ENCODE measurements around the gene ZKSCAN3. TPM values are rescaled to one million over a fixed set of nuclear protein-coding genes. Genes with fewer than 3 reads are reported as not detected.
A peak's percentile ranks its signal among the peaks of the same experiment; 100 is the strongest.

ZKSCAN3 gene
- total RNA-seq, 1 donor from 2014 or later = 12.3 TPM

- H4K20me1 ChIP-seq (ENCODE audit: low read depth) = no peaks in the 10 kb centered on the region
- H3K9me3 ChIP-seq (ENCODE audit: low read depth) = peaks cover 15% of the 10 kb centered on the region
- H3K4me3 Mint-ChIP-seq = no peak overlapping the region
- no peak overlapping the region for H2AFZ ChIP-seq (replicated peaks)
- no peak overlapping the region for H3K4me3 ChIP-seq
- H3K9me3 Mint-ChIP-seq = peaks cover 37% of the 10 kb centered on the region
- no peak for DNase-seq (ENCODE audit: low spot score)
- H3K9ac ChIP-seq = no peak overlapping the region
- no peak overlapping the region for H3K27ac ChIP-seq
- H3K27me3 Mint-ChIP-seq (ENCODE audit: insufficient read depth, low read depth) = no peaks in the 10 kb centered on the region
- H3K79me2 ChIP-seq (ENCODE audit: low read depth) = no peaks in the 10 kb centered on the region
- no peak for TF ChIP-seq EZH2phosphoT487 (IDR thresholded peaks at IDR 0.05)
- TF ChIP-seq, protein P1, sequence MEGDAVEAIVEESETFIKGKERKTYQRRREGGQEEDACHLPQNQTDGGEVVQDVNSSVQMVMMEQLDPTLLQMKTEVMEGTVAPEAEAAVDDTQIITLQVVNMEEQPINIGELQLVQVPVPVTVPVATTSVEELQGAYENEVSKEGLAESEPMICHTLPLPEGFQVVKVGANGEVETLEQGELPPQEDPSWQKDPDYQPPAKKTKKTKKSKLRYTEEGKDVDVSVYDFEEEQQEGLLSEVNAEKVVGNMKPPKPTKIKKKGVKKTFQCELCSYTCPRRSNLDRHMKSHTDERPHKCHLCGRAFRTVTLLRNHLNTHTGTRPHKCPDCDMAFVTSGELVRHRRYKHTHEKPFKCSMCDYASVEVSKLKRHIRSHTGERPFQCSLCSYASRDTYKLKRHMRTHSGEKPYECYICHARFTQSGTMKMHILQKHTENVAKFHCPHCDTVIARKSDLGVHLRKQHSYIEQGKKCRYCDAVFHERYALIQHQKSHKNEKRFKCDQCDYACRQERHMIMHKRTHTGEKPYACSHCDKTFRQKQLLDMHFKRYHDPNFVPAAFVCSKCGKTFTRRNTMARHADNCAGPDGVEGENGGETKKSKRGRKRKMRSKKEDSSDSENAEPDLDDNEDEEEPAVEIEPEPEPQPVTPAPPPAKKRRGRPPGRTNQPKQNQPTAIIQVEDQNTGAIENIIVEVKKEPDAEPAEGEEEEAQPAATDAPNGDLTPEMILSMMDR (IDR thresholded peaks at IDR 0.05) = no peak
- TF ChIP-seq EZH2 (IDR thresholded peaks at IDR 0.05) = no peak
- no peaks in the 10 kb centered on the region for H3K27me3 ChIP-seq
- H3K27ac Mint-ChIP-seq = no peak overlapping the region
- H3K36me3 ChIP-seq = peaks cover 9% of the 10 kb centered on the region
- H3K4me2 ChIP-seq = no peak overlapping the region
- H3K36me3 Mint-ChIP-seq = peaks cover 40% of the 10 kb centered on the region
- H3K4me1 Mint-ChIP-seq = no peaks in the 10 kb centered on the region
- H3F3A ChIP-seq (ENCODE audit: low read depth) = peaks cover 9% of the 10 kb centered on the region
- peaks cover 8% of the 10 kb centered on the region for H3K4me1 ChIP-seq
Observed at GRCh38 chr6:28330041-28330440, 19.7 kb upstream of the ZKSCAN3 start.

DNA sequence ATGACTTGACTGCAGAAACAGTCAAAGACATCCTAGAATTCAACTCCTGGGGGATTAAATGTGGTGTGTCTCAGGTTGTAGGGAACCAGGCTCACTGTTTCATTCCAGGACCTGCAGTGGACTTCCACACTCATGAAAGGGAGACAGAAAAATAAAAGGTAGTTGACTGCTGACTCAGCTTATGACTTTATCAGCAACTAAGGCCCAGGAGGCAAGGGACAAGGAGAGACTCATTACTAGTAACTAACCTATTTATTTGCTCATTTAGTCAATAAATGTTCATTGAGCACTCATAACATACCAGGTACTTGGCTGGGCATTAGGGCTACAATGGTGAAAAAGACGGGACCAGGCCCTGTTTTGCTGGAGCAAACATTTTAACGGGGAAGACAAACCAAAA lies 16.7 kb upstream of the ZKSCAN3 start:
- Histone ChIP-seq H3K9ac (no peak overlapping the region), H3K36me3 (no peaks in the 10 kb centered on the region), H3K79me2 (ENCODE audit: low read depth) (peaks cover 18% of the 10 kb centered on the region), H3F3A (ENCODE audit: low read depth) (peaks cover 31% of the 10 kb centered on the region), H3K9me3 (ENCODE audit: low read depth) (no peaks in the 10 kb centered on the region), H3K4me2 (no peak overlapping the region), H3K27ac (no peak overlapping the region), H3K4me1 (peaks cover 21% of the 10 kb centered on the region), H4K20me1 (ENCODE audit: low read depth) (no peaks in the 10 kb centered on the region), H3K27me3 (no peaks in the 10 kb centered on the region), H2AFZ (replicated peaks) (no peak overlapping the region), H3K4me3 (no peak overlapping the region)
- TF ChIP-seq, protein P1 (IDR thresholded peaks at IDR 0.05) = no peak
- TF ChIP-seq EZH2phosphoT487 (IDR thresholded peaks at IDR 0.05) (no peak), EZH2 (IDR thresholded peaks at IDR 0.05) (no peak)
- no peak for DNase-seq (ENCODE audit: low spot score)
- Mint-ChIP-seq H3K27me3 (ENCODE audit: insufficient read depth, low read depth) (no peaks in the 10 kb centered on the region), H3K27ac (no peak overlapping the region), H3K9me3 (peaks cover 11% of the 10 kb centered on the region), H3K4me1 (no peaks in the 10 kb centered on the region), H3K36me3 (peaks cover 13% of the 10 kb centered on the region), H3K4me3 (no peak overlapping the region)

GRCh38 chr6:28333599-28334018 lies 16.1 kb upstream of the ZKSCAN3 start:
- H3K27me3 Mint-ChIP-seq (ENCODE audit: insufficient read depth, low read depth) = no peaks in the 10 kb centered on the region
- TF ChIP-seq, protein P1 (IDR thresholded peaks at IDR 0.05) = no peak
- no peak for TF ChIP-seq EZH2 (IDR thresholded peaks at IDR 0.05)
- TF ChIP-seq EZH2phosphoT487 (IDR thresholded peaks at IDR 0.05) = no peak
- no peaks in the 10 kb centered on the region for H3K4me1 Mint-ChIP-seq
- Histone ChIP-seq H2AFZ (replicated peaks) (no peak overlapping the region), H3K9ac (no peak overlapping the region), H3K27ac (no peak overlapping the region), H3F3A (ENCODE audit: low read depth) (peaks cover 31% of the 10 kb centered on the region), H3K27me3 (no peaks in the 10 kb centered on the region), H3K4me3 (no peak overlapping the region), H3K79me2 (ENCODE audit: low read depth) (peaks cover 22% of the 10 kb centered on the region), H3K4me1 (peaks cover 21% of the 10 kb centered on the region), H3K36me3 (no peaks in the 10 kb centered on the region), H3K4me2 (no peak overlapping the region), H4K20me1 (ENCODE audit: low read depth) (no peaks in the 10 kb centered on the region), H3K9me3 (ENCODE audit: low read depth) (no peaks in the 10 kb centered on the region)
- H3K4me3 Mint-ChIP-seq = no peak overlapping the region
- H3K9me3 Mint-ChIP-seq = peaks cover 11% of the 10 kb centered on the region
- H3K36me3 Mint-ChIP-seq = peaks cover 13% of the 10 kb centered on the region
- H3K27ac Mint-ChIP-seq = peak overlapping the region; percentile 4
- no peak for DNase-seq (ENCODE audit: low spot score)
